GM19351 (cell line): ENCODE data around the gene ZNF750.
"Not testable (repeated sequence)": the region's sequence is repeated elsewhere in the genome, so short reads cannot be mapped to it uniquely, and the experiment has no call there.

ENCODE experiments used
- ATAC-seq: cut with Tn5 transposase; IDR thresholded peaks from one replicate; pipeline ENCODE4 v1.9.1; 2021; ENCODE audit warnings: mild to moderate bottlenecking, moderate library complexity; ENCODE audit not compliant: unreplicated experiment

The ZNF750 gene

GRCh38 chr17:82797061-82797460, 42.8 kb downstream of the ZNF750 start:
- ATAC-seq = no peak

GRCh38 chr17:82795615-82796014, 44.2 kb downstream of the ZNF750 start:
- ATAC-seq = no peak

GRCh38 chr17:82794781-82795482, 44.9 kb downstream of the ZNF750 start:
- ATAC-seq = no peak

- no peak for ATAC-seq
Observed at GRCh38 chr17:82793974-82794630, 45.7 kb downstream of the ZNF750 start.

- ATAC-seq = no peak
Observed at GRCh38 chr17:82791532-82791931, 48.3 kb downstream of the ZNF750 start.

- ATAC-seq = no peak
Observed at GRCh38 chr17:82790391-82790790, 49.4 kb downstream of the ZNF750 start.

GRCh38 chr17:82789806-82790205, 50.0 kb downstream of the ZNF750 start:
- ATAC-seq = no peak

GRCh38 chr17:82789051-82789592, 50.7 kb downstream of the ZNF750 start:
- no peak for ATAC-seq

GRCh38 chr17:82788206-82789001, 51.4 kb downstream of the ZNF750 start:
- no peak for ATAC-seq

GRCh38 chr17:82787081-82787848, 52.6 kb downstream of the ZNF750 start:
- ATAC-seq = no peak

- ATAC-seq = no peak
Observed at GRCh38 chr17:82786427-82786826, 53.4 kb downstream of the ZNF750 start.

- not testable (repeated sequence) for ATAC-seq
Observed at GRCh38 chr17:82785581-82785980, 54.2 kb downstream of the ZNF750 start.

GRCh38 chr17:82783498-82783897, 56.3 kb downstream of the ZNF750 start:
- ATAC-seq = no peak

- ATAC-seq = no peak
Observed at GRCh38 chr17:82782657-82783207, 57.1 kb downstream of the ZNF750 start.

- ATAC-seq = no peak
Observed at GRCh38 chr17:82781894-82782274, 57.9 kb downstream of the ZNF750 start.

GRCh38 chr17:82780971-82781893, 58.6 kb downstream of the ZNF750 start:
- no peak for ATAC-seq

GRCh38 chr17:82780195-82780594, 59.6 kb downstream of the ZNF750 start:
- ATAC-seq = no peak

GRCh38 chr17:82779541-82779940, 60.3 kb downstream of the ZNF750 start:
- ATAC-seq = no peak
